DND-41 (cell line): Measurements from ENCODE around the gene MEGF9.

Experiments
- CTCF ChIP-seq: IDR thresholded peaks from 2 replicates; pipeline ENCODE4 v1.5.1; 2012; ENCODE audit warnings: borderline replicate concordance, low read length, moderate library complexity, mild to moderate bottlenecking; ENCODE audit not compliant: poor library complexity, severe bottlenecking; ENCODE audit errors: extremely low read depth
- EZH2 ChIP-seq: IDR thresholded peaks from 3 replicates; pipeline ENCODE4 v1.6.1; 2012; ENCODE audit warnings: borderline replicate concordance, low read depth, mild to moderate bottlenecking, moderate library complexity, low read length, inconsistent platforms; ENCODE audit not compliant: severe bottlenecking

- TF ChIP-seq CTCF = no peak
- TF ChIP-seq EZH2 = no peak
These were observed 25.5 kb downstream of the MEGF9 start for GRCh38 chr9:120688758-120689157.
